ENCODE measurements around the gene MTCH1. TPM values are rescaled to one million over a fixed set of nuclear protein-coding genes. Genes with fewer than 3 reads are reported as not detected.

The MTCH1 gene
- total and polyA plus RNA-seq, 9 of the 15 experiments (the other 6 are each of a cell fraction or from before 2014, with no cell fraction given), result 7.9 to 161 (median 118) TPM

DNA sequence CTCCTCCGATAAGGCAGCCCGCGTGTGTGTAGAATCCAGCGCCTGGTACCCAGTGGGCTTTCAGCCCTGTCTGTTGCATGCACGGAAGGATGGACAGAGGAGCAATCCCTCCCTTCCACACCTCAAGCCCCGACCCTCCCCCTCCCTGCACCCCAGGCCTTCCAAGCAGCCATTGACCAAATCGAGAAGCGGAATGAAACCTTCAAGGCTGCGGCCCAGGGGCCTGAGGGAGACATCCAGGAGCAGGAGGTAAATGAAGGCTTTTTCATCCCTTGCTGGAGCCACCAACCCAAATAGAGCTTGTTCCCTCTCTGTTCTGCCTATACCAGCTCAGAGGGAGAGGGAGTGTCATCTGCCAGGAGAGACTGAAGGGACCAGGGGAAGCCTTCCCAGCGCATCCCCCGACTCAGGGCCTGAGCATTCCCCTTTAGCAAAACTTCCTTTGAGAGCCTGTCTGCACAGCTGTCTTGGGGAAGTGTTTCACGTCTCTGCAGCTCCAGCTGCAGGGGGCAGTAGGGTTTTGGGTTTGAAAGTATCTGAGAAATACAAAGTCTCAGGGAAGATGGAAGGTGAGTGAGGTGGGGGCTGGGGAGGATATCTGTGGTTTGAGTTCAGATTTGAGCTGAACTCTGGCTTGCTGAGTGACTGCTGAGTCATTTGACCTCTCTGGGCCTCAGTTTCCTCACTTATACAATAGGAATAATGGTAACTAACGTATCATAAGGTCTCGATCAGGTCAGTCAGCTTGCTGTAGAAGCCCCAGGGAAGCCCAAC lies 35.5 kb upstream of the MTCH1 start (continued):
- TF ChIP-seq ZNF277 (CRISPR knock-in tag; IDR thresholded peaks at IDR 0.05; ENCODE audit: borderline replicate concordance), result no peak
- TF ChIP-seq LCOR (CRISPR knock-in tag; IDR thresholded peaks at IDR 0.05), result 0 out of 2 replicates have a peak, but pooled peaks have one; percentile 40
- TF ChIP-seq NR2C2 (CRISPR knock-in tag; IDR thresholded peaks at IDR 0.05), result no peak
- TF ChIP-seq NR2C2 (tag; IDR thresholded peaks at IDR 0.05), result peak; percentile 48; the same call in 1 of the 2 replicates
- peak; percentile 87 for TF ChIP-seq ARID2 (IDR thresholded peaks at IDR 0.05)
- peak; percentile 71 for TF ChIP-seq FOSL1 (tag; conservative IDR thresholded peaks at IDR 0.05)
- no peak for TF ChIP-seq ZFP36 (IDR thresholded peaks at IDR 0.05; ENCODE audit: low read depth, low read length, partially characterized antibody)
- peak; percentile 61 for TF ChIP-seq DACH1 (IDR thresholded peaks at IDR 0.05; ENCODE audit: partially characterized antibody)
- TF ChIP-seq ZNF143 (CRISPR knock-in tag; IDR thresholded peaks at IDR 0.05), result peak; percentile 32; the same call in 1 of the 2 replicates
- TF ChIP-seq, protein P1, sequence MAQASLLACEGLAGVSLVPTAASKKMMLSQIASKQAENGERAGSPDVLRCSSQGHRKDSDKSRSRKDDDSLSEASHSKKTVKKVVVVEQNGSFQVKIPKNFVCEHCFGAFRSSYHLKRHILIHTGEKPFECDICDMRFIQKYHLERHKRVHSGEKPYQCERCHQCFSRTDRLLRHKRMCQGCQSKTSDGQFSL (CRISPR knock-in tag; IDR thresholded peaks at IDR 0.05), result no peak
- TF ChIP-seq, protein P1 (tag; IDR thresholded peaks at IDR 0.05), result no peak
- peak; percentile 45 for TF ChIP-seq TEAD4 (IDR thresholded peaks at IDR 0.05; ENCODE audit: low read length)
- no peak for TF ChIP-seq TEAD4 (CRISPR knock-in tag; IDR thresholded peaks at IDR 0.05; ENCODE audit: borderline replicate concordance)
- peak in 1 of 2 experiments; percentile 98; a peak in 3 of 4 replicates for TF ChIP-seq MAZ (CRISPR knock-in tag; conservative IDR thresholded peaks at IDR 0.05 in 1 of 2, IDR thresholded peaks at IDR 0.05 in 1 of 2)
- peak; percentile 79 for TF ChIP-seq VEZF1 (CRISPR knock-in tag; IDR thresholded peaks at IDR 0.05)
- TF ChIP-seq, protein P2, sequence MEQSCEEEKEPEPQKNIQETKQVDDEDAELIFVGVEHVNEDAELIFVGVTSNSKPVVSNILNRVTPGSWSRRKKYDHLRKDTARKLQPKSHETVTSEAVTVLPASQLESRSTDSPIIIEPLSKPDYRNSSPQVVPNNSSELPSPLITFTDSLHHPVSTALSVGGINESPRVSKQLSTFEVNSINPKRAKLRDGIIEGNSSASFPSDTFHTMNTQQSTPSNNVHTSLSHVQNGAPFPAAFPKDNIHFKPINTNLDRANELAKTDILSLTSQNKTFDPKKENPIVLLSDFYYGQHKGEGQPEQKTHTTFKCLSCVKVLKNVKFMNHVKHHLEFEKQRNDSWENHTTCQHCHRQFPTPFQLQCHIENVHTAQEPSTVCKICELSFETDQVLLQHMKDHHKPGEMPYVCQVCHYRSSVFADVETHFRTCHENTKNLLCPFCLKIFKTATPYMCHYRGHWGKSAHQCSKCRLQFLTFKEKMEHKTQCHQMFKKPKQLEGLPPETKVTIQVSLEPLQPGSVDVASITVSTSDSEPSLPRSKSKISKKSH (CRISPR knock-in tag; IDR thresholded peaks at IDR 0.05), result no peak
- TF ChIP-seq STAG1 (CRISPR knock-in tag; IDR thresholded peaks at IDR 0.05; ENCODE audit: borderline replicate concordance), result peak; percentile 97
- TF ChIP-seq RBFOX2 (IDR thresholded peaks at IDR 0.05; ENCODE audit: low read depth, low read length), result no peak
- no peak for TF ChIP-seq GTF2E2 (tag; IDR thresholded peaks at IDR 0.05)
- peak; percentile 88 for TF ChIP-seq TFAP4 (CRISPR knock-in tag; IDR thresholded peaks at IDR 0.05; ENCODE audit: borderline replicate concordance)
- peak; percentile 65 for TF ChIP-seq CTBP1 (IDR thresholded peaks at IDR 0.05; ENCODE audit: borderline replicate concordance)
